HG03439 (cell line): Measurements from ENCODE around the gene LRRC10.
A peak's percentile ranks its signal among the peaks of the same experiment; 100 is the strongest.

Source experiments
- ATAC-seq: cut with Tn5 transposase; IDR thresholded peaks from one replicate; pipeline ENCODE4 v1.9.1; 2021; ENCODE audit warnings: mild to moderate bottlenecking, moderate library complexity; ENCODE audit not compliant: unreplicated experiment

Gene LRRC10

DNA sequence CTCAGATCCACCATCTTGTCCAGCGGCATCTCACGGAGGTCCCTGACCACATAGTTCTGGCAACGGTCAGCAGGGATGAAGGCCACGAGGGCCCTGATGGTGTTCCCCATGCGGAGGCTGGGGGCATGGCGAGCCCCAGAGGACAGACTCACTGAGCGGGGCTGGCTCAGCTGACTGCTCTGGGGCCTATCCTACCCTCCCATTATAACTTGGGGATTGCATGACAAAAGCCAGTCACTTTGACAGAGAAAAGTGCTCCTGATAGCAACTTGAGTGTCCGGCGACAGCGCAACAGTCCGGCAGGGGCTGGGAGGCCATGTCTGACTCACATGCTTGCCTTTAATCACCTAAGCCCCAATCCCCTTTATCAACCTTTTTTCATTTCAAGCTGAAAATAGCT, at the start of gene LRRC10:
Gene LRRC10, minus strand, starts transcription at position 179 of the 400 bp plus-strand sequence. Its CDS starts 69 bp downstream, at position 110.
- ATAC-seq, result no peak

- no peak for ATAC-seq
Observed at GRCh38 chr12:69660164-69660863, 49.6 kb upstream of the LRRC10 start.

DNA sequence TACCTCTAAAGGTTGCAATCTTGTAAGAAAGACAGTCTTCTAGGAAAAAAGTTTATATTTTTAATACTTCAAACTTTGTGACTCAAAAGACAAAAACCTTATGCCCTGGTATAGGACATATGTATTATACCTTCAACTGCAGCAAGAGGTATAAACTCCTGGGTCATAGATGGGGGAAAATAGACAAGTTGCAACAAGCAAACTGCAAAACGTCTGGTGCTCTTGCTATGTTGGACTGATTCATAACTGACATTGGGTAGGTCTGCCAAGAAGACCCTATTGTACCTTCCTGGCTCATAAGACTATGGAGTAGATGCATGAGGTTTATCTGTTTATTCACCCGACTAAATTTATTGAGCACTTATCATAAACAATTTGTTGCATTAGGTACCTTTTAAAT, 47.5 kb upstream of the LRRC10 start:
- ATAC-seq, result no peak

GRCh38 chr12:69657376-69658137, 46.9 kb upstream of the LRRC10 start:
- no peak for ATAC-seq

GRCh38 chr12:69655616-69656340, 45.1 kb upstream of the LRRC10 start:
- no peak for ATAC-seq

- ATAC-seq, result no peak
Observed at GRCh38 chr12:69653703-69654102, 43.0 kb upstream of the LRRC10 start.

DNA sequence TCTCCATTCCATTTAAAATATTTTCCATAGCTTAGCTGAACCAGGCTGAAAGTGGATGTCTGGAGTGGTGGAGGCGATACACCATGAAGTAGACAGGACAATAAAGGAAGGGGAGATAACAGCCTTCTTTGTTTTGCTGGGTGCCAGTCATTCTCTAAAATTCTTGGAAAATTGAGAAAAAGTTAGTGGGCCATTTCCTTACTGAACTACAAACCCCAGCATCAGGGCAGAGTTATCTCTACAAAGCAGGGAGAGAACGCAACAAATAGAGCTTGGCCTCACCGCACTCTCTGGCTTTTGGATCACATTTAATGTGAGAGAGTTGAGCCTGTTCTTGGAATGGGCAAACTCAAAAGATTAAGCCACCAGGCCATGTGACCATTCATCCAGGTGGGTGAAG, 41.2 kb upstream of the LRRC10 start:
- no peak for ATAC-seq

GRCh38 chr12:69649529-69649928, 38.8 kb upstream of the LRRC10 start:
- ATAC-seq, result no peak

- ATAC-seq, result no peak
Observed at GRCh38 chr12:69648476-69648875, 37.8 kb upstream of the LRRC10 start.

DNA sequence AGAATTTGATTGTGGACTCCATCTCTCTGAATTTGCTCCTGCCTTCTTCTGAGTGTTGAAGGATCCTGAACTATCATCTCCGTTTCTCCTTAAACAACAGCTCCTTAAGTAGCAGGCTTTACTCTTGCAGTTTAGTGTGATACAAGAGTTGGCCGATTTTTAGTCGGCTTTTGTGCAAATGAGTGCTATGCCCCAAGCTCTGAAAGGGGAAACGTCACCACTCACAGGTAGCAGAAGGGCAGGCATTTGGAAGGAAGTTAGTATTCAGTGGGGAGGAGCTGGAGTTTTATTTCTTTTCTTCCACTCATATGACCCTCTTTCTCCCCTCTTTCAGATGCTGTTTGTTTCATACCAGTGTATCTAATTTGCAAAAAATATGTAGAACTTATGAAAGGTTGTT, 36.5 kb upstream of the LRRC10 start:
- no peak for ATAC-seq

DNA sequence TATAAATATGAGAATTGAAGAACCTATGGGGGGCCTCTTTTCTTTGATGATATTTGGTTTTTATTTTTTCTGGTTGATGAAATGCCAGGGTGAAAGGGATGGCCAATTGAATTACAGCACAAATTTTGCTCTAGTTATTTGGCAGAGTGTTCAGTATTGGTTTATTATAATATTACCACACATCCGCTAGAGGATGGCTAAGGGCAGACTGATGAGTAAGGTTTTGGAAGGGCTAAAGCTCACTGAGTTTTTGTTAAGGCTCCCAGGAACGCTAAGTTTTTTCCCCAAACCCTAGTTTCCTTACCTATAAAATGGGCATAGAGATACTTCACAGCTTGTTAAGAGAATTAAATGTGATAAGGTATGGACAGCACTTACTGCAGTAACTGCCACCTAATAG, 34.3 kb upstream of the LRRC10 start:
- no peak for ATAC-seq

GRCh38 chr12:69644511-69644910, 33.8 kb upstream of the LRRC10 start:
- ATAC-seq, result no peak

DNA sequence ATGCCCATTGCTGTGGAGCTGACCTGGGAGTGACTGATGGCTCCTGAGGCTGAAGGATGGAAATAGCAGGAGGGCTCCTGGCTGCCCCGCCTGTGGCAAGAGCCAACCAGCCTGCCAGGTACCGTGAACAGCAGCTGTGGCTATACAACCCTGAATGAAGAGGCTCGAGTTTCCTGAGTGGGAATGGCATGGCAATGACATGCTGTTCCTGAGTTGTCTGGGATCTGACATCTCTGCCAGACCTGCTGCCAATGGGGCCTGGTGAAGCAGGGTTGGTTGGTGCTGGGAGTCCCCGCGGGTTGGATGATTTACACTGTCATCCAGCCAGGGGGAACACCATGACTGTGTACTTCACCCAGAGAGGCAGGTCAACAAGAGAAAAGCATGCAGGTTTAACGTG, 31.8 kb upstream of the LRRC10 start:
- ATAC-seq, result no peak

DNA sequence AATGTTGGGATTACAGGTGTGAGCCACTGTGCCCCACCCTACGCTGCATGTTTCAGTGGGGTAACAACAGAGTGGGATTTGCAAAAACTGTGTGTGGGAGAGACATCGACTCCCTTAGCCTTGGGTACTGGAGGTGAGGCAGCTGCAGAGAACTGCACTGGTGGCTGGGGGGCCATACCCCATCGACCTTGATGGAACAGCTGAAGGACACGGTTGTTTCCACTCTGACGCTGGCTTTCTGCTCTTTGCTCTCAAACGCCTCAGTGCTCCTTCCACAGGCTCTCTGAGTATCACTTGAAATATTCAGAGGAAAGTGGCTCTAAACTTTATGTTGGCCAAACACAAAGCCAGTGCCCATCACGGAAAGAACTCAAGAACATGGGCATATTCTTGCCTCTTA, 30.8 kb upstream of the LRRC10 start:
- no peak for ATAC-seq

- peak; percentile 78 for ATAC-seq
Observed at GRCh38 chr12:69639400-69640016, 28.8 kb upstream of the LRRC10 start.

- no peak for ATAC-seq
Observed at GRCh38 chr12:69633061-69633460, 22.4 kb upstream of the LRRC10 start.

DNA sequence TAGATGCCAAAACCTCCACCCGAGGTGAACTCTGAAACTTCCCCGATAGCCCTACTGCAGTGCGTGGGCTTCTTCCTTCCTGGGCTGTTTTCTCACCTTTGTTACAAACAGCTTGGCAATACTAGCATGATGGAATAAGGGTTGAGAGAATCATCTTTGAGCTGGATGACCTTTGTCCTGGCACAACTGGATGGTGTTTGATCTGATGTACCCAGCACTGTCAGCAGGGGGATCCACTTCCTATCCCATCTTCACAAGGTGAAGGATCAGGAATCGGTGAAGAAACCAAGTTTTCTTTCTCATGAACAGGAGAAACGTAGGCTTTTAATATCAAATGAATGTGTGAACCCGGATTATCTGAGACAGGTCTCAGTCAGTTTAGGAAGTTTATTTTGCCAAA, 19.5 kb upstream of the LRRC10 start:
- ATAC-seq, result no peak

- no peak for ATAC-seq
Observed at GRCh38 chr12:69627501-69627900, 16.8 kb upstream of the LRRC10 start.

DNA sequence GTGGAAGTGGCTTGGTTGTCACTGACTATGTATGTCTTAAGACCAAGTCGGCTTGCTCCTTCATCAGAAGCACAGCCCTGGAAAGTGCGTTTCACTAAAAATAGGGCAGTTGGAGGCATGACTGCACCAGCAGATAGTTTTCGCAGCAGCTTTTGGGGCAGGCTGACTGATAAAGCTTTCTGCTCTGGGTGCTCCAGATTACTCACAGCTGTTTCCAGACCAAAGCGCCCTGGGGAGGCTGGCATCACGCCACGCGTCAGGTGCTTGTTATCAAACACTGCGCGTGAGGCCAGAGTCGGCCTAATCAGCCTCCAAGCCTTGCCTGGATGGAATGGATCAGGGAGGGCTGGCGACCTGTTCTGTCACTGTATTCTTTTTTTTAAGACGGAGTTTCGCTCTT, 13.3 kb upstream of the LRRC10 start:
- ATAC-seq, result no peak

GRCh38 chr12:69621551-69621950, 10.8 kb upstream of the LRRC10 start:
- no peak for ATAC-seq

DNA sequence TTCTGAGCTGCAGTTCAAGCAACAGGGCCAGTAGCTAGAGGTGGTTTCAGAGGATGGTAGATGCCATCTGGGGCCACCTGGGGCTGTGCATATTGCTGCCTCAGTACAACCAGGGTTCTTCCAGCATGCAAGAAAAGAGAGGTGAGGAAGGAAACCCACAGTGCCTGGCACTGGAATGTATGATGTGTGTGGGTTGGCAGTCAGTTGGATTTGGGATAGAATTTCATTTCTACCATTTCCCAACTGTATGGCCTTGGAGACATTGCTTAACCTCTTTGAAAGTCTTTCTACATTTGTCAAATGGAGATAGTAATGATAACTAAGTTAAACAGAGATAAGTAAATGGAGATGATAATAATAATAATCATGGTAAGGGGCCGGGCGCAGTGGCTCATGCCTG, 10.2 kb upstream of the LRRC10 start:
- ATAC-seq, result no peak
